Measurements from ENCODE around the gene PCBP3. TPM values are rescaled to one million over a fixed set of nuclear protein-coding genes. Genes with fewer than 3 reads are reported as not detected.

PCBP3 gene
- total RNA-seq, 1 experiment from 2014 or later, result 10.9 TPM

DNA sequence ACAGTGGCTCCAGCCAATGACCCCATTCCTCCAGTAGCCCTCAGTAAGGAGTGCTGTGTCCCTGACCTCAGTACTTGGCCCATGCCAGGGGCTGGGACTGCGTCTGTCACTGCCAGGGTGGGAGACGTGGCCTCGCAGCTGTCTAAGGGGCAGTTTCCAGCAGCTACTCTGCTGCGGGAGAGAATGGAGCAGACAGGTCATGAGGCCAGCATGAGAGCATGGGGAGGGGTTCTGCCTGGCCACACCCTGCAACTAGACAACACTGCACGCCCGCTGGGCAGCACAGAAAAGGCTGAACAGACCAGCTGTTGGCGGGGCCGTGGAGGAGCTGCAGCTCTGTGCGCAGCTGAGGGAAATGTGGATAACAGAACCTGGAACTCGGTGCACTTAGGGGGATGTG is 246.4 kb downstream of the PCBP3 start:
- H2BK15ac ChIP-seq (ENCODE audit: low read depth, low read length), result no peak overlapping the region
- no peak overlapping the region for H2AK5ac ChIP-seq (ENCODE audit: insufficient read length, low read length)
- H4K91ac ChIP-seq (ENCODE audit: insufficient read length, low read depth, low read length), result no peak overlapping the region
- no peak overlapping the region for H3K4ac ChIP-seq (ENCODE audit: low read depth, low read length)
- no peaks in the 10 kb centered on the region for H3K27me3 ChIP-seq (ENCODE audit: insufficient read depth, low read length)
- H2BK20ac ChIP-seq (ENCODE audit: low read depth, low read length, poor library complexity, severe bottlenecking), result no peak overlapping the region
- no peak overlapping the region for H3K56ac ChIP-seq (ENCODE audit: insufficient read length, low read depth, low read length)
- H3K9me3 Mint-ChIP-seq, result no peaks in the 10 kb centered on the region
- no peaks in the 10 kb centered on the region for H3K36me3 Mint-ChIP-seq (ENCODE audit: insufficient read depth in 1 of 3, low read depth in 3 of 3)
- H3K4me2 ChIP-seq (ENCODE audit: insufficient read depth, insufficient read length, low read length), result no peak overlapping the region
- H3K27me3 Mint-ChIP-seq (ENCODE audit: low read depth), result peaks cover 10% of the 10 kb centered on the region
- H2BK5ac ChIP-seq (ENCODE audit: insufficient read length, low read length), result no peak overlapping the region
- H3K23me2 ChIP-seq (ENCODE audit: insufficient read length, low read depth, low read length, poor library complexity, severe bottlenecking), result no peaks in the 10 kb centered on the region
- no peak overlapping the region for H2AFZ ChIP-seq (ENCODE audit: low read length)
- no peak overlapping the region for H4K5ac ChIP-seq (ENCODE audit: insufficient read length, low read depth, low read length)
- no peak for DNase-seq
- H3K4me1 ChIP-seq (ENCODE audit: insufficient read depth, low read length), result no peaks in the 10 kb centered on the region
- H3K79me1 ChIP-seq (ENCODE audit: insufficient read depth, low read depth, low read length, poor library complexity, severe bottlenecking), result no peaks in the 10 kb centered on the region
- H2BK120ac ChIP-seq (ENCODE audit: low read depth, low read length, poor library complexity, severe bottlenecking), result no peak overlapping the region
- peak overlapping the region; percentile 34; the same call in 1 of the 2 replicates for H3K14ac ChIP-seq (ENCODE audit: insufficient read depth, low read length)
- H3K4me3 Mint-ChIP-seq, result no peak overlapping the region
- 0 out of 4 replicates have a peak, but pooled peaks cover 3 to 4% of the 10 kb centered on the region in 2 experiments for H3K4me1 Mint-ChIP-seq
- H4K20me1 ChIP-seq (ENCODE audit: control insufficient read depth, insufficient read depth, insufficient read length), result no peaks in the 10 kb centered on the region
- WGBS (ENCODE audit: extremely low coverage, insufficient read length, low lambda C conversion rate), result no CpG with 5 or more reads among the region's 10 CpGs
- no peaks in the 10 kb centered on the region for H3K9me3 ChIP-seq (ENCODE audit: control insufficient read depth, low read depth, low read length)
- H3T11ph ChIP-seq (ENCODE audit: low read length), result no peak overlapping the region
- H3K27ac Mint-ChIP-seq, result no peak overlapping the region
- no peak overlapping the region for H3K18ac ChIP-seq (ENCODE audit: insufficient read length, low read depth, low read length)
- H3K27ac ChIP-seq (ENCODE audit: insufficient read length, low read depth, low read length), result no peak overlapping the region
- H3K9ac ChIP-seq (ENCODE audit: extremely low read depth, insufficient read length, low read length), result no peak overlapping the region
- no peaks in the 10 kb centered on the region for H3K79me2 ChIP-seq (ENCODE audit: insufficient read depth, low read length)
- H4K8ac ChIP-seq (replicated peaks; ENCODE audit: insufficient read length, low read depth, low read length), result no peak overlapping the region
- TF ChIP-seq, protein P1, sequence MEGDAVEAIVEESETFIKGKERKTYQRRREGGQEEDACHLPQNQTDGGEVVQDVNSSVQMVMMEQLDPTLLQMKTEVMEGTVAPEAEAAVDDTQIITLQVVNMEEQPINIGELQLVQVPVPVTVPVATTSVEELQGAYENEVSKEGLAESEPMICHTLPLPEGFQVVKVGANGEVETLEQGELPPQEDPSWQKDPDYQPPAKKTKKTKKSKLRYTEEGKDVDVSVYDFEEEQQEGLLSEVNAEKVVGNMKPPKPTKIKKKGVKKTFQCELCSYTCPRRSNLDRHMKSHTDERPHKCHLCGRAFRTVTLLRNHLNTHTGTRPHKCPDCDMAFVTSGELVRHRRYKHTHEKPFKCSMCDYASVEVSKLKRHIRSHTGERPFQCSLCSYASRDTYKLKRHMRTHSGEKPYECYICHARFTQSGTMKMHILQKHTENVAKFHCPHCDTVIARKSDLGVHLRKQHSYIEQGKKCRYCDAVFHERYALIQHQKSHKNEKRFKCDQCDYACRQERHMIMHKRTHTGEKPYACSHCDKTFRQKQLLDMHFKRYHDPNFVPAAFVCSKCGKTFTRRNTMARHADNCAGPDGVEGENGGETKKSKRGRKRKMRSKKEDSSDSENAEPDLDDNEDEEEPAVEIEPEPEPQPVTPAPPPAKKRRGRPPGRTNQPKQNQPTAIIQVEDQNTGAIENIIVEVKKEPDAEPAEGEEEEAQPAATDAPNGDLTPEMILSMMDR (conservative IDR thresholded peaks at IDR 0.05), result no peak
- H3K23ac ChIP-seq (ENCODE audit: insufficient read length, low read depth, low read length), result no peak overlapping the region
- H2BK12ac ChIP-seq (ENCODE audit: insufficient read length, low read depth, low read length), result no peak overlapping the region
